HG02884 (cell line): ENCODE results near the gene RPP25L.

ENCODE experiments used
- ATAC-seq: cut with Tn5 transposase; IDR thresholded peaks from one replicate; pipeline ENCODE4 v1.9.1; 2021; ENCODE audit warnings: mild to moderate bottlenecking, moderate library complexity; ENCODE audit not compliant: unreplicated experiment

Gene RPP25L

GRCh38 chr9:34588671-34589635 is 22.9 kb downstream of the RPP25L start:
- ATAC-seq: no peak

GRCh38 chr9:34587271-34587670 is 24.6 kb downstream of the RPP25L start:
- ATAC-seq: no peak

- ATAC-seq: no peak
Measured at GRCh38 chr9:34585946-34586669, 25.8 kb downstream of the RPP25L start.

- ATAC-seq: no peak
Measured at GRCh38 chr9:34584970-34585369, 26.9 kb downstream of the RPP25L start.

GRCh38 chr9:34582787-34583186 is 29.1 kb downstream of the RPP25L start:
- no peak for ATAC-seq

- no peak for ATAC-seq
Measured at GRCh38 chr9:34581318-34581717, 30.6 kb downstream of the RPP25L start.

GRCh38 chr9:34580358-34580757 is 31.5 kb downstream of the RPP25L start:
- ATAC-seq: no peak

GRCh38 chr9:34579808-34580163 is 32.1 kb downstream of the RPP25L start:
- no peak for ATAC-seq

- ATAC-seq: no peak
Measured at GRCh38 chr9:34579104-34579807, 32.6 kb downstream of the RPP25L start.

GRCh38 chr9:34578241-34579103 is 33.4 kb downstream of the RPP25L start:
- no peak for ATAC-seq

GRCh38 chr9:34577400-34578240 is 34.3 kb downstream of the RPP25L start:
- no peak for ATAC-seq

- ATAC-seq: no peak
Measured at GRCh38 chr9:34576597-34577399, 35.1 kb downstream of the RPP25L start.

GRCh38 chr9:34575862-34576596 is 35.9 kb downstream of the RPP25L start:
- no peak for ATAC-seq

GRCh38 chr9:34575241-34575640 is 36.7 kb downstream of the RPP25L start:
- no peak for ATAC-seq

GRCh38 chr9:34574571-34574970 is 37.3 kb downstream of the RPP25L start:
- ATAC-seq: no peak

- ATAC-seq: no peak
Measured at GRCh38 chr9:34573599-34574325, 38.1 kb downstream of the RPP25L start.

GRCh38 chr9:34572628-34573027 is 39.3 kb downstream of the RPP25L start:
- no peak for ATAC-seq
